Measurements from ENCODE around the gene ATP6AP2. TPM values are rescaled to one million over a fixed set of nuclear protein-coding genes. Genes with fewer than 3 reads are reported as not detected.

ATP6AP2 gene
- total and polyA plus RNA-seq, 9 of the 15 experiments (the other 6 are each of a cell fraction or from before 2014, with no cell fraction given), result 23.3 to 131 (median 41.9) TPM

GRCh38 chrX:40578039-40578695, 2.6 kb upstream of the ATP6AP2 start:
- FAIRE-seq (peak; percentile 51), ATAC-seq (no peak), DNase-seq (ENCODE audit: extremely low read depth in 1 of 4, low spot score in 3 of 4) (peak in 1 of 4 experiments; percentile 10)
- ChIA-PET CTCF (ENCODE audit: low intra/inter-chr PET ratio) (no interaction called here), POLR2A (interaction anchor here (0.7 kb wide), 1 partner anchor 33 kb away, joined by 3 read pairs; no protein-coding TSS in a partner anchor)
- no TSS peak for BruUV-seq (replicated peaks)
- H3K36me3 ChIP-seq (ENCODE audit: control insufficient read depth, insufficient read depth, low read length), result no peaks in the 10 kb centered on the region
- H3K27ac ChIP-seq (ENCODE audit: extremely low read depth, low read depth, low read length), result no peak overlapping the region
- H3K9me1 ChIP-seq (ENCODE audit: control insufficient read depth, insufficient read depth, low read length), result no peaks in the 10 kb centered on the region
- peaks cover 20% of the 10 kb centered on the region for H3K79me2 ChIP-seq (ENCODE audit: control insufficient read depth, insufficient read depth, low read length)
- peak; percentile 90 for TF ChIP-seq C11orf30 (IDR thresholded peaks at IDR 0.05; ENCODE audit: low read depth)
- TF ChIP-seq FOXA3 (CRISPR knock-in tag; conservative IDR thresholded peaks at IDR 0.05 in 1 of 2, IDR thresholded peaks at IDR 0.05 in 1 of 2), result peak in 1 of 2 experiments; percentile 83; a peak in 2 of 4 replicates
- TF ChIP-seq MAFG (tag; conservative IDR thresholded peaks at IDR 0.05), result peak; percentile 86
- peak; percentile 39; the same call in 1 of the 2 replicates for TF ChIP-seq CEBPB (tag; IDR thresholded peaks at IDR 0.05)
- TF ChIP-seq MAFF (IDR thresholded peaks at IDR 0.05; ENCODE audit: low read length), result peak; percentile 69
- peak; percentile 93 for TF ChIP-seq ESRRA (IDR thresholded peaks at IDR 0.05; ENCODE audit: borderline replicate concordance, low read depth)
- no peak for TF ChIP-seq NR2C1 (IDR thresholded peaks at IDR 0.05)
- TF ChIP-seq NR2C1 (tag; IDR thresholded peaks at IDR 0.05), result no peak
- TF ChIP-seq ZMIZ1 (IDR thresholded peaks at IDR 0.05; ENCODE audit: low read depth in 2 of 2, low read length in 2 of 2), result no peak
- TF ChIP-seq SFPQ (IDR thresholded peaks at IDR 0.05; ENCODE audit: low read depth, low read length), result no peak
- TF ChIP-seq MAFK (IDR thresholded peaks at IDR 0.05; ENCODE audit: low read length), result peak; percentile 58
- TF ChIP-seq ZNF316 (IDR thresholded peaks at IDR 0.05), result peak; percentile 93
- TF ChIP-seq HMBOX1 (IDR thresholded peaks at IDR 0.05), result peak; percentile 32; the same call in 1 of the 2 replicates
- 12% methylated on average over 7 of the region's 7 CpGs for WGBS (ENCODE audit: insufficient coverage, low coverage, missing lambda C conversion rate)
- H3K4me2 ChIP-seq (ENCODE audit: insufficient read depth, low read length), result peak overlapping the region; percentile 30; the same call in 1 of the 2 replicates
- H3K9me3 ChIP-seq (replicated peaks; ENCODE audit: control insufficient read depth, insufficient read depth, low read depth, low read length), result no peaks in the 10 kb centered on the region
- no peak overlapping the region for H3K9ac ChIP-seq (ENCODE audit: insufficient read depth in 1 of 2, low read depth in 2 of 2, low read length in 2 of 2)
- no peaks in the 10 kb centered on the region; the same call in 1 of the 2 replicates for H4K20me1 ChIP-seq (replicated peaks; ENCODE audit: control insufficient read depth, insufficient read depth, low read length)
- intact Hi-C loops (cut with micrococcal nuclease) (no loop called here), in situ Hi-C loops (cut with MboI) (no loop called here)
- H3K27me3 ChIP-seq (ENCODE audit: control insufficient read depth in 2 of 2, insufficient read depth in 2 of 2, low read length in 2 of 2), result no peaks in the 10 kb centered on the region
- no peak overlapping the region for H3K4me3 ChIP-seq
- peaks cover 5 to 14% of the 10 kb centered on the region in 2 experiments; a peak in 3 of 5 replicates for H3K4me1 ChIP-seq (replicated peaks in 1 of 2; ENCODE audit: control insufficient read depth in 2 of 2, insufficient read depth in 2 of 2, low read length in 2 of 2)
- peak overlapping the region; percentile 79 for H2AFZ ChIP-seq (ENCODE audit: low read depth, low read length)
